GM19035 (cell line): Measurements from ENCODE around the gene NTHL1.

Source experiments
- ATAC-seq: cut with Tn5 transposase; IDR thresholded peaks from one replicate; pipeline ENCODE4 v1.9.1; 2021; ENCODE audit not compliant: unreplicated experiment

Gene NTHL1

DNA sequence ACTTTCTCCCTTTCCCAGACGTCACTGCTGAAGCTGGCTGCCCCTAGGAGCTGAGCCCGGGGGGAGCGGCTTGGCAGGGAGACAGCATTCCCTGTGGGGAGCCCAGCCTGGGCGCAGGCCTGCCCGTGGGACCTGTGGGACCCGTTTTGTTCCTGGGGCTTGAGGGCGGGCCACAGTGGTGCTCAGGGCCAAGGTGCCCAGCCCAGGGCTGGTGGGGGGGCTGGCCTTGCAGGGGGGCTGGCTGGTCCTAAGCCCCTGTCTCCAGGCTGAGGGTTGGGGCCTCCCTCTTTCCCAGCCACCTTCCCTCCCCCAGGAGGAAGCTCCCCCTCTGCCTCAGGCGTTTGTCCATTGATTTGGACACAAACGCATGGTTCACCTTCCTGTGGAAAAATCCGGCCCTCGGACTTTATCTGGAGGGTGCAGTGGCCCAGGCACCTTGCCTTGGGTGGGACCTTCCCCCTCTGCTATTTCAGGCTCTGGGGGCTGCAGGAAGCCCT, 16.5 kb downstream of the NTHL1 start:
- no peak for ATAC-seq

DNA sequence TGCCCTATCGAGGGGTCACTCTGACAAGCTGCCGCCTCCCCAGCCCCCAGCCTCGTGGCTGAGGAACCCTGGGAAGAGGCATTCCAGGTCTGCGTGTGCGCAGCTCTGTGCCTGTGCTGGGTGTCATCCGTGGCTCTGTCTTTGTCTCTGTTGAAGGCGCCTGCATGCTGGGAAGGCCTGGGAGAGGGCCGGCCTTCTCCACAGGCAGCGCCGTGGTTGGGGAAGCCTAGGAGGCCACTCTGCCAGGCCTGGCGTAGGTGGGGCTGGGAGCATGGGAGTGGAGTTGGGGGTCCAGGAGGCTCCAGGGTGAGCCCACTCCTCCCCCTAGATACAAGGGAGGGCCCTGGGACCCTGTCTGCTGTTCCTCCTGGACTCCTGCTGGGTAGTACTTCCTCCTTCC, 17.6 kb downstream of the NTHL1 start:
- no peak for ATAC-seq

DNA sequence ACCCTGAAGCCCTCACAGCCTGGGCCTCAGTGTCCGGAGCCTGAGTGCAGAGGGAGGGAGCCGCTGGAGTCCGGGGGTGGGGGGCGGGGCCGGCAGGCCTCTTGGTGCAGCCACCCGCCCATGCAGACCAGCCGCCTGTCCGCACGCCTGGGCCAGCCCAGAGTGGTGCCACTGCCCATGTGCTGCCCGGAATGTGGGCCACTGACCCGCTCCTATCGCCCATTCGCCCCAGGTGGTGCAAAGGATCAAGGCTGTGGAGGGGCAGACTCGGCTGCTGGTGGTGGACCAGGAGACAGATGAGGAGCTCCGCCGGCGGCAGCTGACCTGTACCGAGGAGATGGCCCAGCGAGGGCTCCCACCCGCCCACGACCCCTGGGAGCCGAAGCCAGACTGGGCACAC, 18.3 kb downstream of the NTHL1 start:
- ATAC-seq = no peak

DNA sequence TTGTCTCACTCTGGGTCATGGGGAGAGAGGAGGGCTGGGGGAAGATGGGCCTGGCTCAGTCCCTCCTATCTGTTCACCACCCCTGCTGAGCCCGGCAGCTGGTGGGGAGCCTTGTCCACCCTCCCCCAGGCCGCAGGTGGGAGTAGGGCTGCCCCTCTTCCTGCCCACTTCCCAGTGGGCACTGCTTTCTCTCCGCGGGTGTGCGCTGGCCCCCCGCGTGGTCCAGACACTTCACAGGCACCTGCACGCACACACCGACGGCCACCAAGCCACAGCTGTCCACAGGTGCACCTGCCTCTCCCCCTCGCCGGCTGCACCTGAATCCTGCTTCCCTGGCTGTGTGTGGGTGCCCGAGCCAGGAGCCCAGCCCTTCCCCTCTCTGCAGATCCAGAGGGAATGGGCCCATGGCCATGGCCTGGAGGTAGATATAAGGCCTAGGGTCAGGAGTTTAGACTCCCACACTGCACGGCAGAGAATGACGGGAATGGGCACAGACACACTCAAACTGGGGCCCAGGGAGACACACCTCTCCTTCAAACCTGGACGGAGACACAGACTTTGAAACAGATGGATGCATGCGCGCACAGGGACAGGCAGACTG, 18.9 kb downstream of the NTHL1 start:
- no peak for ATAC-seq

DNA sequence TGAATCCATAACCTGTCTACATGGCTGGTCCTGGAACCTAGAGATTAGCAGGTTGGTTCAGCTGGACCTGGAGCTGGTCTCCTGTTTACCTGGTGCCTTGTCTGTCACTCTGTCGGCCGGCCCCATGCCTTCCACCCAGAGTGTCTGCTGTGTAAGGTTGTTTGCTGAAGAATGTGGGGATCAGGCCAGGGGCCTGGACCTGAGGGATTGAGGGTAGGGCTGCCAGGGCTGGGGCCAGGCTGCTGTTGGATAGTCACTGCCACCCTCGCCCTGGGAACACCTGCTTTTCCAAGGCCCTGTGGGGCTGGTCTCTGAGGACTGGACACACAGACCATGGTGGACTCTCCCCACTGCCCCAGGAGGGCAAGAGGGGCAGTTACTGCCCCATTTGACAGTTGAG, 19.5 kb downstream of the NTHL1 start:
- ATAC-seq = no peak

DNA sequence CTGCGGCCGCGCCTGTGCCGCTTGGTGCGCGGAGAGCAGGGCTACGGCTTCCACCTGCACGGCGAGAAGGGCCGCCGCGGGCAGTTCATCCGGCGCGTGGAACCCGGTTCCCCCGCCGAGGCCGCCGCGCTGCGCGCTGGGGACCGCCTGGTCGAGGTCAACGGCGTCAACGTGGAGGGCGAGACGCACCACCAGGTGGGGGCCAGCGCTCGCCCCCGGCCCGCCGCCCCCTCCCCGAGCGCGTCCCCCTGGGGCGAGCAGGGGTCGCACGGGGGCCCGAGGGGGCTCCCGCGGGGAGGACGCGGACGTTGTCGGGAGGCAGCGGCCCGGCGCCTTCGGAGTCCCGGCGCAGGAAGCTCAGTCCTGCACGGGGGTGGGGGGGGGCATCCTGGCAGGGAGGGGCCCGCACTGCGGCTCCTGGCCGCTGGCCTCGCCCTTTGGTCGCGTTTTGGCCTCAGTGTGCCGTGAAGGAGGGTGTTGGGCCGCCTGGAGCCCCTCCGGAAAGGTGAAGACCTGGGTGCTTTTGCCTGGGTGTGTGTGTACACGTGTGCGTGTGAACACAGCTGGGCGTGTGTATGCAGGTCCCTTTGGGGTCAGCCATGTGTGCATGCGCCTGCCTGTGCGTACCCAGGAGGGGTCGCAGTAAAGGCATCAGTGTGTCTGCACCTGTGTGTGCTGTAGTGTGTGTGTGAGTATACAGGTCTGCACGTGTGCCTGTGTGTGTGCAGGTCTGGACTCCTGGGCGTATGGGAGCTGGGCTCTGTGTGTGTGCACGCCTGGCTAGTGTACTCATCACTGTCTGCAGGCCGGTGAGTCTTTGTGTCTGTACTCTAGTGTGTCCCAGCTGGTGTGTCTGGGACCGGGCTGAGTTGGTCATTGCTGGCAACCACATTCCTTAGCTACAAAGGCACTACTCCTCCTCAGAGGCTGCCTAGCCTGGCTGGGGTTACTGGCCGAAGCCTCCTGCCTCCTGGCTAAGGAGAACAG, 20.3 kb downstream of the NTHL1 start:
- ATAC-seq = no peak

DNA sequence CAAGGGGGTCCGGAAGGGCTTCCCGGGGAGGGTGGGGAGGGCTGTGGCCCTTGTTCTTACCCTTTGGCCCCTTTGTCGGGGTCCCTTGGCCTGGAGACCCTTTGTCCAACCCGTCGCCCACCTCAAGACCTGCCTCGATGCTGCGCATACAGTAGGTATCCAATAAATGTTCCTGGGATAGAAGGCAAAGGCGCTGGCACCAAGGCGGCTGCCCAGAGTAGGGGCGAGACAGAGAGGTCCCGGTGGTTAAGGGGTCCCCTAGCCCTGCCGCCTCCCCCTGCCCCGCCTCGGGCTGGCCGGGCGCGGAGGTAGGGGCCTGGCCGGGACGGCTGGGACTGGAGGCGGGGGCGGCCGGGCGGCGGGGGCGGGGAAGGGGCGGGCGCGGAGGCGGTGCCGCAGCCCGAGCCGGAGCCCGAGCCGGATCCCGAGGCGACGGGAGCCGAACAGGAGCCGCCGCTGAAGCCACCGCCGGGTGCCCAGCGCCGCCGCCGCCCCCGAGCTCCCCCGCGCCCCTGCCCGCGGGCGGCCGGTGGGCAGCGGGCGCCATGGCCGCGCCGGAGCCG, 21.1 kb downstream of the NTHL1 start, which contains the start of gene NHERF2:
Gene NHERF2, plus strand, starts transcription at position 442 of the 563 bp plus-strand sequence. Its CDS starts 104 bp downstream, at position 546.
- no peak for ATAC-seq

DNA sequence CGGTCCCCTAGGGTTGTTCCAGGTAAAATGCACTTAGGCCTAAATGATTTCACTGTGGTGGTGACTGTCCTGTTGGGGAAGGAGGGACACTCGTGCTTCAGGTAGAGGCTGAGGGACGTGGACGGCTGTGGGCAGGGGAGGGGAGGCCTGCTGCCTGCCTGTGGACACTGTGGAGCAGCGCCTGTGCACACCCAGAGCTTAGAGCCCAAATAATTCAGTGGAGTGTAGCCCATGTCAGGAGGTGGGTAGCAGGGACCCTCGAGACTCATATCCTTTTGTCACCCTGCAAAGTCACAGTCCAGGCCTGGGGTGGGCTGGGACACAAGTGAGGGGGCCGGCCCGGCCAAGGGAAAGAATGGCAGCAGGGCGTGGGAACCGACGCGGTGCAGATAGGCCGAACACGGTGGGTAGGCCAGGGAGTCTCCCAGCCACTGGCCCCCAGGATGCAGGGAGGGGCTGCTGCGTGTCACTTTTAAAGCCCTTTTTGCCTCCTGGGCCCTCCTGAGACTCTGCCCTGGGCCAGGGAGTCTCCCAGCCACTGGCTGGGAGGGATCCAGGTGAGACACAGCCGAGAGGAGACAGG, 21.7 kb downstream of the NTHL1 start:
- ATAC-seq = no peak

DNA sequence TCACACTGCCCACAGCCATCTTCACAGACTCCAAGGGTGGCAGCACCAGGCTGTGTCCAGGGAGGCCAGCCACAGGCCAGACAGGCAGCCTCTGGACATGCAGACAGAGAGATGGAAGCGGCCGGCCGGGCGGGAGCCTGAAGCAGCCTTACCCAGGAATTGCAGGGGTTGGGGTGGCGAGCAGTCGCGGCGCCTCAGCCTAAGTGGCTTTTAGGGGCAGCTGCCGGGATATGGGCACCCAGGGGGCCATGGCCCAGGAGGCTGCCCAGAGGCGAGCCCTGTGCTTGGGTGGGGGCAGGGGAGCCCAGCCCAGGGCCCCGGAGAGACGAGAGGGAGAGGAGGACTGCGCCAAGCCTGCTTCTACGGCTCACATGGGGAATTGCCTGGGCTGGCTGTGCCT, 22.4 kb downstream of the NTHL1 start:
- no peak for ATAC-seq

DNA sequence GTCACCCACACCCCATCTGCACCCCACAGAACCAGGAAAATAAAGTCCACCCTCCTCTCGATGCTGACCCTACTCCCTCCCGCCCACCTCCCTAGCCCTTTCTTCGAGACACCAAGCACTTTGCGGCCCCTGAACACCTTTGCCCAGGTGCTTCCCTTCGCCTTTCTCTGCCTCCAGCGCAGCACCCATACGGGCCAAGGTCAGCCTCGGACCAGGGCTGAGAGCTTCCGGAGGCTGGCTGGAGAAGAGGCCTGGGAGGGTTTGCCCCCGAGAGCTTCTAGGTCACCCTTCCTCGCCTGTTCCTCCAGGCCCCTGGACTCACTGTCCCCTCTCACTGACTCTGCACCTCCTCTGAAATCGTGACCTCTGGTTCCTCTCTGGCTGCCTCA, 23.6 kb downstream of the NTHL1 start:
- ATAC-seq = no peak

DNA sequence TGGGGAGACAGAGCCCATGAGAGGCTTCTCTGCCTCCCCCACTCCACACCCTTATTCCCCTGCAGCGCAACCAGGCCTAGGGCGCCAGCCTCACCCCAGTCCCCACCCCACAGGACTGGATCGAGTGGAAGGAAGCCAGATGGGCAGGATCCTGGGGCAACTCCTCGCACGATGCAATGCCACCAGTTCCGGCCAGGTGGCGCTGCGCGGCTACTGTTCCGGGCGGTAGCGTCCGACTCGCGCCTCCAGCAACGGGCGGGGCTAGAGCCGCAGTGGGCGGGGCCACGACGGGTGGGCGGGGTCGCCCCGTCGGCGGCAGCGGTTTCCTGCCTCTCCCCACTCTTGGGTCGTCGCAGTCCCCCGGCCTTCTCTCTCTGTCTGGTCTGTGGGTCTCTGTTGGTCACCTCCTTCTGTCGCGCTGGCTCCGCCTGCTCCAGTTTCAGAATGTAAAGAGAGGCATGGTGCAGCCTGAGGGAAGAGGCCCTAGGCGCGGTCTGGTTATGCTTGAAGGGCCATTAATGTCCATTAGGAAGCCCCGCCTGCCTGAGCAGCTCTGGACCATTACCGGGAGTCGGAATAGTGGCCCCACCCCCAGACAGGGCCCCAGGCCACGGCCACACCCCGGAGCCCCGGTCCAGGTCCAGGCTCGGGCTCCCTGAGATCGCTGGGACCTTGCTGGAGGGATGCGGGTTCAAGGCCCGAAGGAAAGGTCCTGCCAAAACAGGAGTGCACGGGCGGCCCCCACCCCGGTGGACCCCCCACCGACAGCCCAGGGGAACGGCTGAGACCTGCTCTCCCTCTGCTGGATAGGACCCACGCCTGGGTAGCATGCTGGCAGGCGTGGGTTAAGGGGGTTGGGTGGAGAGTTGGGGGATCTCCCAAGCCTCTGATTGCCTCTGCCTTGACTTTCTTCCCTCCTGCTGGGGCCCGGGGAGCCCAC, 24.3 kb downstream of the NTHL1 start:
- ATAC-seq = peak; percentile 68

DNA sequence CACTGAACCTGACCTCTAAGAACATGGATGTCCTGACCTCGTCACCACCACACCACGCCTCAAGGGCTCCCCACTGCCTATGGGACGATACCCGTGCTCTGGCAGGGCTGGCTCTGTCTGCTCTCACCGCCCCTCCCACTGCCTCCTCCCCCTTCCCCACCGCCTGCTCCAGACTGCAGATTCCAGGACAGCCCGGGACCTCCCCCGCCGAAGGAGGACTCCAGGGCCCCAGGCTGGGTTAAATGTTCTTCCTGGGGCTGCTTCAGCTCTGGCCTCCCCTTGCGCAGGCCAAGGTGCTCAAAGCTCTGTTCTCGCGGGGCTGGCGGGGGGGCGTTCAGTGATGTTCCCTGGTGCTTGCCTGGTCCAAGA, 24.9 kb downstream of the NTHL1 start:
- ATAC-seq = peak; percentile 27

DNA sequence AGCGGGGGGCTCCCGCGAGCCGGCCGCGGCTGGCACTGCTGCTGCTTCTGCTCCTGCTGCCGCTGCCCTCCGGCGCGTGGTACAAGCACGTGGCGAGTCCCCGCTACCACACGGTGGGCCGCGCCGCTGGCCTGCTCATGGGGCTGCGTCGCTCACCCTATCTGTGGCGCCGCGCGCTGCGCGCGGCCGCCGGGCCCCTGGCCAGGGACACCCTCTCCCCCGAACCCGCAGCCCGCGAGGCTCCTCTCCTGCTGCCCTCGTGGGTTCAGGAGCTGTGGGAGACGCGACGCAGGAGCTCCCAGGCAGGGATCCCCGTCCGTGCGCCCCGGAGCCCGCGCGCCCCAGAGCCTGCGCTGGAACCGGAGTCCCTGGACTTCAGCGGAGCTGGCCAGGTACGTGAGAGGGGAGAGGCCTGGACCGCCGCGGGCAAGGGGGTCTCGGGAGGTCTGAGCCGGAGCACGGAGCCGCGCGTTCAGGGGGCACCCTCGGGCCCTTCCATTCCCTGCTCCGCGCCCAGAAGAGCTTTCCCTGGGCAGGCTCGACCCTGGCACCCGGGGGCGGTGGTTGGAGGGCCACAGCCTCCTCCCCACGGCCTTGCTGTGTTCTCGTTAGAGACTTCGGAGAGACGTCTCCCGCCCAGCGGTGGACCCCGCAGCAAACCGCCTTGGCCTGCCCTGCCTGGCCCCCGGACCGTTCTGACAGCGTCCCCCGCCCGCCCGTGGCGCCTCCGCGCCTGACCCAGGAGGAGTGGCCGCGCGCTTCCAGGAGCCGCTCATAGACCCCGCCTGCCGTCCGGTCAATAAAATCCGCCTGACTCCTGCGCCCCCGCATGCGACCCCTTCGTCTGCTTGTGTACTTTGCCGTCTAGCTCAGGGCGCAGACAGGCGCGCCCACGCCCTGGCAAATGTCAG, 27.5 kb downstream of the NTHL1 start:
- ATAC-seq = no peak

DNA sequence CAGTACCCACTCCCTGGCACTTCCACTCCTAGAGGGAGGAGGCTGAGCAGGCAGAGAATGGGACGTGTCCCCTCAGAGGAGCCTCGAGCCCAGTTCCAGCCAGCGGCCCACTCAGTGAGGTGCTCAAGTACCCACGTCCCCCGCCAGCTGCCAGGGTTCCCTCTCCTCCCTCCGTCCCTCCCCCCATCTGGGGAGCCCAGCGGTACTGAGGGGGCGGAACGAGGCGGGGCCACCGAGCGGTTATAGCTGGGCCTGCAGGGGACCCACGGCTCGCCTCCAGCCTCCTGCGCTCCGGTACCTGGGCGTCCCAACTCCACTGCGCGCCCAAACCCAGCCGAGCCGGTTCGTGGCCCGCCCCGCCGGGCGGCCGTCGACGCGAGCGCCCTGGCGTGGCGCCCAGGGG, 28.1 kb downstream of the NTHL1 start, which contains the start of gene NPW:
Gene NPW, plus strand, starts transcription at position 268 of the 403 bp plus-strand sequence.
- ATAC-seq = no peak

DNA sequence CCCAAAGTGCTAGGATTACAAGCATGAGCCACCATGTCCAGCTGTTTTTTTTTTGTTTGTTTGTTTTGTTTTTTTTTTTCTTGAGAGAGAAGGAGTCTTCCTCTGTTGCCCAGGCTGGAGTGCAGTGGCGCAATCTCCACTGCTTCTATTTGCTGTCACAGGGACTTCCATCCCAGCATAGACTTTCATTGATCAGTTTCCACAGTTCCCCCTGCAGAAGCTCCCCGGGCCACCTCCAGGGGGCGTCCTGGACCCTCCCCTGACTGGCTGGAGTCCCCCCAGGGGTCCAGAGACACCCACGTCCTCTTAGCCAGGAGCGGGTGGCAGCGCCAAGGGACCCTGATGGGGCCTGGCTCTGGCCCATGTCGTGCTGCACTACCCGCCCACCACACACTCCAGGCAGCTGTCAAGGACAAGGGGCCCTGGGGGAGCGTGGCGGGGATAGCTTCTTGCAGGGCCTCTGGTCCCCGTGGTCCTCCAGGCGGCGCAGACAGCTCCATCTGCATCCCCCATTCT, 31.2 kb downstream of the NTHL1 start:
- ATAC-seq = no peak

DNA sequence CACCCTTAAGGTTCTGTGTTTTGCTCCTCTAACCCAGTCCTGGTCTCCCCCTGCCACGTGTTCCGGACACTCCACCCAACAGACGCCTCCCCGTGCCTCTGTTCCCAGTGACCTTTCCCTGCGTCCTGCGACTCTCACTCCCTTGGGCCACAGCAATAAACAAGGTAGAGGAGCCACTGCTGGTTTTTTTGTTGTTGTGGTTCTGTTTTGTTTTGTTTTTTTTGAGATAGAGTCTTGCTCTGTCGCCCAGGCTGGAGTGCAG, 31.8 kb downstream of the NTHL1 start:
- no peak for ATAC-seq

DNA sequence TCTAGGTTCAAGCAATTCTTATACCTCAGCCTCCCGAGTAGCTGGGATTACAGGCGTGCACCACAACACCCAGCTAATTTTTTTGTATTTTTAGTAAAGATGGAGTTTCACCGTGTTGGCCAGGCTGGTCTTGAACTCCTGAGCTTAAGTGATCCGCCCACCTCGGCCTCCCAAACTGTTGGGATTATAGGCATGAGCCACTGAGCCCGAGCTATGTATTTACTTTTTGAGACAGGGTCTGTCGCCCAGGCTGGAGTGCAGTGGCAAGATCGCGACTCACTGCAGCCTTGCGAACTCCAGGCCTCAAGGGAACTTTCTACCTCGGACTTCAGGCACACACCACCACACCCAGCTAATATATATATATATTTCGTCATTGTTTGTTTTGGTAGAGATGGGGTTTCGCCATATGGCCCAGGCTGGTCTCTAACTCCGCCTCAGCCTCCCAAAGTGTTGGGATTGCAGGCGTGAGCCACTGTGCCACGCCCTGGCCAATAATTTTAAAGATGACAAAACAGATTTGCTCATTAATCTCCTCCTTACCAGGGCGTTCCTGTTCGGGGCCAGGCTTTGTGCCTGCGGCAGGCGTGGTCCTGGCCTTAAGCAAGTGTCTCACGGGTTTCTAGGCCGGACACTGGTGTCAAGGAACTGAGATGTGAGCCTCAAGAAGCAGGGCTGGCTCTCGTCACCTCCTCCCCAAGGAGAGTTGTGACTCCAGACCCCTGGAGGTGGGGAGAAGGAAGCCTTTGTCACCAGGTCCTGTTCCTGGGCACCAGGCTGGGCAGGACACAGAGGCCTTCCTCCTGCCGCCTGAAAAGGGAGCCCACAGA, 32.3 kb downstream of the NTHL1 start:
- ATAC-seq = no peak

DNA sequence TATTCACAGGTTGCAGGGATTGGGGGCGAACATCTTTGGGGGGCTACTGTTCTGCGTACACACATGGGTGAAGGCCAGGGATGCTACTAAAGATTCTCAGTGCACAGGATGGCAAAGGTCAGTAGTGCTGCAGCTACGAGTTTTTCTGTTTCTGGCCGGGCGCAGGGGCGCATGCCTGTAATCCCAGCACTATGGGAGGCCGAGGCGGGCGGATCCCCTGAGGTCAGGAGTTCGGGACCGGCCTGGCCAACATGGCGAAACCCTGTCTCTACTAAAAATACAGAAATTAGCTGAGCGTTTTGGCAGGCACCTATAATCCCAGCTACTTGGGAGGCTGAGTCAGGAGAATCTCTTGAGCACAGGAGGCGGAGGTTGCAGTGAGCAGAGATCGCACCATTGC, 34.1 kb downstream of the NTHL1 start:
- ATAC-seq = no peak
